Femur (tissue), 1 donor: Measurements from ENCODE around the gene SLC6A6.
A peak's percentile ranks its signal among the peaks of the same experiment; 100 is the strongest.
"Not testable (repeated sequence)": the region's sequence is repeated elsewhere in the genome, so short reads cannot be mapped to it uniquely, and the experiment has no call there.

Experiments
- DNase-seq: peaks from one replicate; pipeline ENCODE4 v3.0.0-alpha.2; 2017

SLC6A6 gene

GRCh38 chr3:14509796-14510100 lies 107.3 kb downstream of the SLC6A6 start:
- DNase-seq: peak; percentile 15

- DNase-seq: peak; percentile 14
Measured at GRCh38 chr3:14510838-14511622, 108.6 kb downstream of the SLC6A6 start.

- DNase-seq: peak; percentile 14
Measured at GRCh38 chr3:14511623-14512280, 109.3 kb downstream of the SLC6A6 start.

GRCh38 chr3:14512281-14512941 lies 110.0 kb downstream of the SLC6A6 start:
- peak; percentile 11 for DNase-seq

- DNase-seq: peak; percentile 5
Measured at GRCh38 chr3:14512942-14513327, 110.5 kb downstream of the SLC6A6 start.

GRCh38 chr3:14513566-14514322 lies 111.3 kb downstream of the SLC6A6 start:
- peak; percentile 8 for DNase-seq

GRCh38 chr3:14514323-14514720 lies 111.9 kb downstream of the SLC6A6 start:
- no peak for DNase-seq

GRCh38 chr3:14515526-14515925 lies 113.1 kb downstream of the SLC6A6 start:
- DNase-seq: not testable (repeated sequence)

- DNase-seq: peak; percentile 4
Measured at GRCh38 chr3:14516738-14517345, 114.4 kb downstream of the SLC6A6 start.

GRCh38 chr3:14517601-14518431 lies 115.4 kb downstream of the SLC6A6 start:
- DNase-seq: peak; percentile 14

- DNase-seq: no peak
Measured at GRCh38 chr3:14518432-14518802, 116.0 kb downstream of the SLC6A6 start.

GRCh38 chr3:14518893-14519292 lies 116.5 kb downstream of the SLC6A6 start:
- peak; percentile 7 for DNase-seq

GRCh38 chr3:14519406-14519805 lies 117.0 kb downstream of the SLC6A6 start:
- DNase-seq: no peak

GRCh38 chr3:14520149-14520548 lies 117.7 kb downstream of the SLC6A6 start:
- no peak for DNase-seq

- DNase-seq: peak; percentile 5
Measured at GRCh38 chr3:14520967-14521366, 118.6 kb downstream of the SLC6A6 start.

- peak; percentile 12 for DNase-seq
Measured at GRCh38 chr3:14521611-14522010, 119.2 kb downstream of the SLC6A6 start.

- peak; percentile 61 for DNase-seq
Measured at GRCh38 chr3:14522129-14522691, 119.8 kb downstream of the SLC6A6 start.

- peak; percentile 9 for DNase-seq
Measured at GRCh38 chr3:14522768-14523167, 120.4 kb downstream of the SLC6A6 start.

GRCh38 chr3:14523792-14524191 lies 121.4 kb downstream of the SLC6A6 start:
- DNase-seq: peak; percentile 12

- peak; percentile 49 for DNase-seq
Measured at GRCh38 chr3:14524311-14524711, 121.9 kb downstream of the SLC6A6 start.

- DNase-seq: peak; percentile 13
Measured at GRCh38 chr3:14524920-14525660, 122.7 kb downstream of the SLC6A6 start.
